ENCODE data around the gene NPTN. TPM values are rescaled to one million over a fixed set of nuclear protein-coding genes. Genes with fewer than 3 reads are reported as not detected.

NPTN gene
- total and polyA plus RNA-seq, 2 experiments from 2014 or later = 56.3 to 113 TPM

DNA sequence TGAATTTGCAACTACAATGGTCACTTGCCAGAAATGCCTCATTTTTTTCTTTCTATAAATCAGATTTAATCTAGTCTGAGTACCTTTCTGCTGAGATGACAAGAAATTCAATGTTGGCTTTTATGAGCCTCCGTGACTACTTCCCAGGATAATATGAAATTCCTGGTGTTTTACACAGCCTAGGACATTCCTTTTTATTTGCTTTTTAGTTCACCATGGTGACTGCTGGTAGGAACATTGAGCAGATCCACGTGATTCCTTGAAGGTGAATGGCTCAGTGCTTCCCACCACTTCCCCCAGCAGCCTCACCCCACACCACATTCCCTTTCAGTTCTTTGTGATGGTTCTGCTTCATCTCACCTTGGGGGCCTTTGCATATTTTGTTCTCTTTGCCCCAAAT is 4.3 kb upstream of the NPTN start (continued):
- TF ChIP-seq, protein P1, sequence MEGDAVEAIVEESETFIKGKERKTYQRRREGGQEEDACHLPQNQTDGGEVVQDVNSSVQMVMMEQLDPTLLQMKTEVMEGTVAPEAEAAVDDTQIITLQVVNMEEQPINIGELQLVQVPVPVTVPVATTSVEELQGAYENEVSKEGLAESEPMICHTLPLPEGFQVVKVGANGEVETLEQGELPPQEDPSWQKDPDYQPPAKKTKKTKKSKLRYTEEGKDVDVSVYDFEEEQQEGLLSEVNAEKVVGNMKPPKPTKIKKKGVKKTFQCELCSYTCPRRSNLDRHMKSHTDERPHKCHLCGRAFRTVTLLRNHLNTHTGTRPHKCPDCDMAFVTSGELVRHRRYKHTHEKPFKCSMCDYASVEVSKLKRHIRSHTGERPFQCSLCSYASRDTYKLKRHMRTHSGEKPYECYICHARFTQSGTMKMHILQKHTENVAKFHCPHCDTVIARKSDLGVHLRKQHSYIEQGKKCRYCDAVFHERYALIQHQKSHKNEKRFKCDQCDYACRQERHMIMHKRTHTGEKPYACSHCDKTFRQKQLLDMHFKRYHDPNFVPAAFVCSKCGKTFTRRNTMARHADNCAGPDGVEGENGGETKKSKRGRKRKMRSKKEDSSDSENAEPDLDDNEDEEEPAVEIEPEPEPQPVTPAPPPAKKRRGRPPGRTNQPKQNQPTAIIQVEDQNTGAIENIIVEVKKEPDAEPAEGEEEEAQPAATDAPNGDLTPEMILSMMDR (conservative IDR thresholded peaks at IDR 0.05; ENCODE audit: low read depth in 2 of 2) = no peak
- TF ChIP-seq NANOG (IDR thresholded peaks at IDR 0.05; ENCODE audit: borderline replicate concordance) (no peak), STAT1 (IDR thresholded peaks at IDR 0.05; ENCODE audit: unreplicated experiment) (no peak), POLR2AphosphoS5 (IDR thresholded peaks at IDR 0.05; ENCODE audit: low read depth) (no peak), JUNB (IDR thresholded peaks at IDR 0.05; ENCODE audit: unreplicated experiment) (no peak)
- TF ChIP-seq, protein P2, sequence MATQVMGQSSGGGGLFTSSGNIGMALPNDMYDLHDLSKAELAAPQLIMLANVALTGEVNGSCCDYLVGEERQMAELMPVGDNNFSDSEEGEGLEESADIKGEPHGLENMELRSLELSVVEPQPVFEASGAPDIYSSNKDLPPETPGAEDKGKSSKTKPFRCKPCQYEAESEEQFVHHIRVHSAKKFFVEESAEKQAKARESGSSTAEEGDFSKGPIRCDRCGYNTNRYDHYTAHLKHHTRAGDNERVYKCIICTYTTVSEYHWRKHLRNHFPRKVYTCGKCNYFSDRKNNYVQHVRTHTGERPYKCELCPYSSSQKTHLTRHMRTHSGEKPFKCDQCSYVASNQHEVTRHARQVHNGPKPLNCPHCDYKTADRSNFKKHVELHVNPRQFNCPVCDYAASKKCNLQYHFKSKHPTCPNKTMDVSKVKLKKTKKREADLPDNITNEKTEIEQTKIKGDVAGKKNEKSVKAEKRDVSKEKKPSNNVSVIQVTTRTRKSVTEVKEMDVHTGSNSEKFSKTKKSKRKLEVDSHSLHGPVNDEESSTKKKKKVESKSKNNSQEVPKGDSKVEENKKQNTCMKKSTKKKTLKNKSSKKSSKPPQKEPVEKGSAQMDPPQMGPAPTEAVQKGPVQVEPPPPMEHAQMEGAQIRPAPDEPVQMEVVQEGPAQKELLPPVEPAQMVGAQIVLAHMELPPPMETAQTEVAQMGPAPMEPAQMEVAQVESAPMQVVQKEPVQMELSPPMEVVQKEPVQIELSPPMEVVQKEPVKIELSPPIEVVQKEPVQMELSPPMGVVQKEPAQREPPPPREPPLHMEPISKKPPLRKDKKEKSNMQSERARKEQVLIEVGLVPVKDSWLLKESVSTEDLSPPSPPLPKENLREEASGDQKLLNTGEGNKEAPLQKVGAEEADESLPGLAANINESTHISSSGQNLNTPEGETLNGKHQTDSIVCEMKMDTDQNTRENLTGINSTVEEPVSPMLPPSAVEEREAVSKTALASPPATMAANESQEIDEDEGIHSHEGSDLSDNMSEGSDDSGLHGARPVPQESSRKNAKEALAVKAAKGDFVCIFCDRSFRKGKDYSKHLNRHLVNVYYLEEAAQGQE (IDR thresholded peaks at IDR 0.05; ENCODE audit: unreplicated experiment) = no peak

DNA sequence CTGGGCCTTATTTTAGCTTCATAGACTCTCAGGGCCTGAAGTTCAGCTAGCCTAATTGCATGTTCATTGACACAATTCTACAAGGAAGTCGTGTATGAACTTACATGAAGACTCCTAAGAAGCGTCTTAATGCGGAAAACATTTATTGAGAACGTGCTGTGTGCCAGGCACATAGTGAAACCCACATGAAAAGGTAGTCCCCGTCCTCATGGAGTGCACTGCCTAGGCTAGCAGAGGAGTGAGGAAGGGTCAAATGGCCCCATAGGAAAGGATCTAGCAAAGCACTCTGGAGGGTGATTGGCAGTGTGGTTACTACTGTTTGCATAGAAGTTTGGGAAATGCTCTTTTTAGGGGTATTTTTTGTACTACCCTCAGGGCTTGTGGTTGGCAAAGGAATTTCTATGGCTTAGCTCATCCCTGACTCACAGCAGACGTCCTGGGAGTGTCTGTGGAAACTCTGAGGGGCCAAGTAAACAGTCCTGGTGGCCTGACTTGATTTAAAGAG is 854 bp upstream of the NPTN start:
- Histone ChIP-seq H3K79me2 (replicated peaks; ENCODE audit: insufficient read depth) (peaks cover 37% of the 10 kb centered on the region), H3K4me3 (peak overlapping the region; percentile 56), H2AFZ (peak overlapping the region; percentile 92; the same call in 1 of the 2 replicates), H3K4me1 (ENCODE audit: insufficient read depth) (peaks cover 33% of the 10 kb centered on the region), H3K36me3 (ENCODE audit: insufficient read depth) (no peaks in the 10 kb centered on the region), H3K27me3 (ENCODE audit: insufficient read depth) (no peaks in the 10 kb centered on the region), H3K27ac (ENCODE audit: low read depth) (peak overlapping the region; percentile 96), H3F3A (replicated peaks; ENCODE audit: low read depth) (no peaks in the 10 kb centered on the region), H3K9me2 (ENCODE audit: insufficient read depth) (no peaks in the 10 kb centered on the region), H4K20me1 (replicated peaks; ENCODE audit: insufficient read depth) (peaks cover 18% of the 10 kb centered on the region), H3K4me2 (peak overlapping the region; percentile 85)
- no peaks in the 10 kb centered on the region for H3K36me3 Mint-ChIP-seq (ENCODE audit: low read depth)
- H3K27ac Mint-ChIP-seq = peak overlapping the region; percentile 86
- DNase-seq (ENCODE audit: low spot score) = no peak
- no peaks in the 10 kb centered on the region for H3K9me3 Mint-ChIP-seq
- no peaks in the 10 kb centered on the region for H3K27me3 Mint-ChIP-seq (ENCODE audit: insufficient read depth, low read depth, poor library complexity)
- peak overlapping the region; percentile 79 for H3K4me3 Mint-ChIP-seq
- no peak for ATAC-seq
- H3K4me1 Mint-ChIP-seq = peaks cover 49% of the 10 kb centered on the region
- no peak for TF ChIP-seq POLR2AphosphoS5 (IDR thresholded peaks at IDR 0.05; ENCODE audit: low read depth)
- TF ChIP-seq, protein P3, sequence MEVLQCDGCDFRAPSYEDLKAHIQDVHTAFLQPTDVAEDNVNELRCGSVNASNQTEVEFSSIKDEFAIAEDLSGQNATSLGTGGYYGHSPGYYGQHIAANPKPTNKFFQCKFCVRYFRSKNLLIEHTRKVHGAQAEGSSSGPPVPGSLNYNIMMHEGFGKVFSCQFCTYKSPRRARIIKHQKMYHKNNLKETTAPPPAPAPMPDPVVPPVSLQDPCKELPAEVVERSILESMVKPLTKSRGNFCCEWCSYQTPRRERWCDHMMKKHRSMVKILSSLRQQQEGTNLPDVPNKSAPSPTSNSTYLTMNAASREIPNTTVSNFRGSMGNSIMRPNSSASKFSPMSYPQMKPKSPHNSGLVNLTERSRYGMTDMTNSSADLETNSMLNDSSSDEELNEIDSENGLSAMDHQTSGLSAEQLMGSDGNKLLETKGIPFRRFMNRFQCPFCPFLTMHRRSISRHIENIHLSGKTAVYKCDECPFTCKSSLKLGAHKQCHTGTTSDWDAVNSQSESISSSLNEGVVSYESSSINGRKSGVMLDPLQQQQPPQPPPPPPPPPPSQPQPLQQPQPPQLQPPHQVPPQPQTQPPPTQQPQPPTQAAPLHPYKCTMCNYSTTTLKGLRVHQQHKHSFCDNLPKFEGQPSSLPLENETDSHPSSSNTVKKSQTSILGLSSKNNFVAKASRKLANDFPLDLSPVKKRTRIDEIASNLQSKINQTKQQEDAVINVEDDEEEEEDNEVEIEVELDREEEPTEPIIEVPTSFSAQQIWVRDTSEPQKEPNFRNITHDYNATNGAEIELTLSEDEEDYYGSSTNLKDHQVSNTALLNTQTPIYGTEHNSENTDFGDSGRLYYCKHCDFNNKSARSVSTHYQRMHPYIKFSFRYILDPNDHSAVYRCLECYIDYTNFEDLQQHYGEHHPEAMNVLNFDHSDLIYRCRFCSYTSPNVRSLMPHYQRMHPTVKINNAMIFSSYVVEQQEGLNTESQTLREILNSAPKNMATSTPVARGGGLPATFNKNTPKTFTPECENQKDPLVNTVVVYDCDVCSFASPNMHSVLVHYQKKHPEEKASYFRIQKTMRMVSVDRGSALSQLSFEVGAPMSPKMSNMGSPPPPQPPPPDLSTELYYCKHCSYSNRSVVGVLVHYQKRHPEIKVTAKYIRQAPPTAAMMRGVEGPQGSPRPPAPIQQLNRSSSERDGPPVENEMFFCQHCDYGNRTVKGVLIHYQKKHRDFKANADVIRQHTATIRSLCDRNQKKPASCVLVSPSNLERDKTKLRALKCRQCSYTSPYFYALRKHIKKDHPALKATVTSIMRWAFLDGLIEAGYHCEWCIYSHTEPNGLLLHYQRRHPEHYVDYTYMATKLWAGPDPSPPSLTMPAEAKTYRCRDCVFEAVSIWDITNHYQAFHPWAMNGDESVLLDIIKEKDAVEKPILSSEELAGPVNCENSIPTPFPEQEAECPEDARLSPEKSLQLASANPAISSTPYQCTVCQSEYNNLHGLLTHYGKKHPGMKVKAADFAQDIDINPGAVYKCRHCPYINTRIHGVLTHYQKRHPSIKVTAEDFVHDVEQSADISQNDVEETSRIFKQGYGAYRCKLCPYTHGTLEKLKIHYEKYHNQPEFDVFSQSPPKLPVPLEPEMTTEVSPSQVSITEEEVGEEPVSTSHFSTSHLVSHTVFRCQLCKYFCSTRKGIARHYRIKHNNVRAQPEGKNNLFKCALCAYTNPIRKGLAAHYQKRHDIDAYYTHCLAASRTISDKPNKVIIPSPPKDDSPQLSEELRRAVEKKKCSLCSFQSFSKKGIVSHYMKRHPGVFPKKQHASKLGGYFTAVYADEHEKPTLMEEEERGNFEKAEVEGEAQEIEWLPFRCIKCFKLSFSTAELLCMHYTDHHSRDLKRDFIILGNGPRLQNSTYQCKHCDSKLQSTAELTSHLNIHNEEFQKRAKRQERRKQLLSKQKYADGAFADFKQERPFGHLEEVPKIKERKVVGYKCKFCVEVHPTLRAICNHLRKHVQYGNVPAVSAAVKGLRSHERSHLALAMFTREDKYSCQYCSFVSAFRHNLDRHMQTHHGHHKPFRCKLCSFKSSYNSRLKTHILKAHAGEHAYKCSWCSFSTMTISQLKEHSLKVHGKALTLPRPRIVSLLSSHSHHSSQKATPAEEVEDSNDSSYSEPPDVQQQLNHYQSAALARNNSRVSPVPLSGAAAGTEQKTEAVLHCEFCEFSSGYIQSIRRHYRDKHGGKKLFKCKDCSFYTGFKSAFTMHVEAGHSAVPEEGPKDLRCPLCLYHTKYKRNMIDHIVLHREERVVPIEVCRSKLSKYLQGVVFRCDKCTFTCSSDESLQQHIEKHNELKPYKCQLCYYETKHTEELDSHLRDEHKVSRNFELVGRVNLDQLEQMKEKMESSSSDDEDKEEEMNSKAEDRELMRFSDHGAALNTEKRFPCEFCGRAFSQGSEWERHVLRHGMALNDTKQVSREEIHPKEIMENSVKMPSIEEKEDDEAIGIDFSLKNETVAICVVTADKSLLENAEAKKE (CRISPR knock-in tag; IDR thresholded peaks at IDR 0.05) = no peak
- no peak for TF ChIP-seq EZH2phosphoT487 (IDR thresholded peaks at IDR 0.05; ENCODE audit: unreplicated experiment)
- TF ChIP-seq, protein P2 (IDR thresholded peaks at IDR 0.05; ENCODE audit: unreplicated experiment) = no peak
- no peak for TF ChIP-seq CREB1 (CRISPR knock-in tag; IDR thresholded peaks at IDR 0.05; ENCODE audit: low read depth)
- no peak for TF ChIP-seq ZNF331 (CRISPR knock-in tag; IDR thresholded peaks at IDR 0.05; ENCODE audit: low read depth)

Measured in GM23338 (cell line).